GM10847 (cell line): ENCODE measurements around the gene PEAK3.

Source experiments
- POLR2A ChIP-seq: IDR thresholded peaks from 2 replicates; pipeline ENCODE4 v1.6.1; 2011; ENCODE audit not compliant: insufficient read length; ENCODE audit errors: extremely low read depth

PEAK3 gene

GRCh38 chr19:2303211-2303798, 21.3 kb upstream of the PEAK3 start:
- TF ChIP-seq POLR2A, result no peak

DNA sequence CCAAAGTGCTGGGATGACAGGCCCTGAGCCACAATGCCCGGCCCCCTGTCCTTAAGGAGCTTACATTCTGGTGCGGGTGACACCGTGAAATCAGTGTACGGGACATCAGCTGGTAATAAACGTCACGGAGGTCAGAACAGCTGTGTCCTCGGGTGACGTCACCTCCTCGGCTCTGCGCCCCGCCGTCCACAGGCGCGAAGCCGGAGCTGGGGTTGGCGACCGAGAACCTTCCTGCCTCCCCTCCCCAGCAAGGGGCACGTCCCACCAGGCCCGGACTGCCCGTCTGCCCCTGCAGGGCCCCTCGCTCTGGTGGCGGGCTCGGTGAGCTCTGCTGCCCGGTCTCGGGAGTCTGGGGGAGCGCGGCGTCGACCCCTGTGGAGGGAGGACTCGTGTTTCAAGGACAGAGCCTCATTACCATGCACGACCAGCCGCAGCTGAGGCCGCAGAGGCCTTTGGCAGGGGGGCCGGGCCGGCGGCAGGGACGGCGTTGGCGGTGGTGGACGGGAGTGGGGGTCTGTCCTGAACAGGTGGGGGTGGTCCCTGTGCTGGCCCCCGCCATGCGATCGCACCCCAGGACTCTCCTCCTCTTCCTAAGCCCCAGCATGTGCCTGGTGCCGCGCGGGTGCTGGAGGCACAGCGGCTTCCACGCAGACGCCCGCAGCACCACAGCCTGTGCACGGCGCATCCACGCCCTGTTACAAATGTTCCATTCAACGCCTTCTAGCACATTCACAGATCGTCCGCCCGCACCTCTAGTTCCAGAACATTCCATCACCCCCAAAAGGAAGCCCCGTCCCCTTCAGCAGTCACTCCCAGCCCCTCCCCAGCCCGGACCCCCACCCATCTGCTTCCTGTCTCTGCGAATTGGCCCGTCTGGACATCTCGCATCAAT, 20.6 kb upstream of the PEAK3 start:
- no peak for TF ChIP-seq POLR2A

GRCh38 chr19:2300533-2300932, 18.6 kb upstream of the PEAK3 start:
- TF ChIP-seq POLR2A, result no peak

- TF ChIP-seq POLR2A, result no peak
These were observed 14.2 kb upstream of the PEAK3 start for GRCh38 chr19:2296141-2296540.

GRCh38 chr19:2294687-2295335, 12.8 kb upstream of the PEAK3 start:
- TF ChIP-seq POLR2A, result no peak

GRCh38 chr19:2291185-2291751, 9.3 kb upstream of the PEAK3 start:
- TF ChIP-seq POLR2A, result no peak

DNA sequence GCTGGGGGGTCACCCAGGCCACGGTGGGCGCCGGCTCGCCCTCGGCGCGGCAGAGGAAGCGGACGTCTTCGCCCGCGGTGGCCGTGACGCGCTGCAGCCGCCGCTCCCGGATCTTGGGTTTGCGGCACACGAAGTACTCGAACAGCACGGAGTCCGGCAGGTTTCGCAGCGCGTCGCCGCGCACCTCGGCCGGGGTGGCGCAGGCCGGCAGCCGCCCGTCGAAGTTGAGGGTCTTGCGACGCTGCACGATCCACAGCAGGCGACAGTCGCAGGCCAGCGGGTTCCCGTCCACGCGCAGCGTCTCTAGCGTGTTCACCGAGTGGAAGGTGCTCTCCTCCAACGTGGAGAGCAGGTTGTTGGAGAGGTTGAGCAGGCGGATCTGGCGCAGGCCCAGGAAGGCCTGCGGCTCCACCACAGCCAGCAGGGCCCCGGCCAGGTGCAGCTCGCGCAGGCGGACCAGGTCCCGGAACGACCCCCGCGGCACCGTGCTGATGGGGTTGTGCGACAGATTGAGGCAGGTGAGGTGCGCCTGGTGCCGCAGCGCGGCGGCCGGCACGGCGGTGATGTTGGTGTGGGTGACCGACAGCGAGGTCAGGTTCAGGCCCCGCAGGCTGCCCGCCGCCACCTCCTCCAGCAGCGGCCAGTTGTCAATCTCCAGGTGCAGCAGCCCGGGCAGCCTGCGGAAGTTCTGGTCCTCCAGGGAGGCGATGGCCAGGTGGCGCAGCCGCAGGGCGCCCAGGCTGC, 8.6 kb upstream of the PEAK3 start:
- TF ChIP-seq POLR2A, result no peak

- no peak for TF ChIP-seq POLR2A
These were observed 7.9 kb upstream of the PEAK3 start for GRCh38 chr19:2289714-2290435.

DNA sequence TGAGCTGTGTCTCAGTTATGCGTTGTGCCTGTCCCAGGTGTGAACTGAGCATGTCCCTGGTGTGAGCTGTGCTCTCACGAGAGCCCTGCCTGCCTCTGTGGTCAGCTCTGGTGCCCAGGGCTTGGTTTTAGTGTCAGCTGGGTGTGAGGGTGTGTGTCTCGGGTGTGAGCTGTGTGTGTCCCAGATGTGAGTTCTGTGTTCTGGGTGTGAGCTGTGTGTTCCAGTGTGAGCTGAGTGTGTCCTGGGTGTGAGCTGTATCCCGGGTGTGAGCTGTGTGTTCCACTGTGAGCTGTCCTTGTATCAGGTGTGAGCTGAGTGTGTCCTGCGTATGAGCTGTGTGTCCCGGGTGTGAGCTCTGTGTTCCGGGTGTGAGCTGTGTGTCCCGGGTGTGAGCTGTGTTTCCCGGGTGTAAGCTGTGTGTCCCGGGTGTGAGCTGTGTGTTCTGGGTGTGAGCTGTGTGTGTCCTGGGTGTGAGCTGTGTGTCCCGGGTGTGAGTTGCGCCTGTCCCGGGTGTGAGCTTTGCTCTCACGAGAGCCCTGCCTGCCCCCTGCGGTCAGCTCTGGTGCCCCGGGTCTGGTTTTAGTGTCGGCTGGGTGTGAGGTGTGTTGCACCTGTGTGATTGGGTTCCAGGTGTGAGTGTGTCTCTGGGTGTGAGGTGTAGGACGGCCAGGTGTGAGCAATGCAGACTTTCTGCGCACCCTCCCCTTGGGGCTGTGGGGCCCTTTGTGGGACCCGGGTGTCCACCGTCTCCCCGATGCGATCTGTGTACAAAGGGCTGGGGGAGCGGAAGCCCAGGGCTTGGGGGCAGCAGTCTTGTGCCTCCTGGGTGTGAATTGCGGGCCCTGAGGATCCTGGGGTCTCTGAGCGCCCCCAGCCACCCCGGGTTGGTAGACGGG, 7.1 kb upstream of the PEAK3 start:
- TF ChIP-seq POLR2A, result no peak

GRCh38 chr19:2288338-2288817, 6.4 kb upstream of the PEAK3 start:
- no peak for TF ChIP-seq POLR2A

- no peak for TF ChIP-seq POLR2A
These were observed 5.8 kb upstream of the PEAK3 start for GRCh38 chr19:2287585-2288337.

GRCh38 chr19:2286402-2287140, 4.6 kb upstream of the PEAK3 start:
- TF ChIP-seq POLR2A, result no peak
